Mesothelial cell of epicardium (in vitro differentiated cells): Measurements from ENCODE around the gene GLI2. TPM values are rescaled to one million over a fixed set of nuclear protein-coding genes. Genes with fewer than 3 reads are reported as not detected.

ENCODE experiments used
- DNase-seq, 2 experiments: peaks; one replicate each; pipeline ENCODE4 v3.0.0; 2021; ENCODE audit warnings: low spot score in 2 of 2; ENCODE audit not compliant: unreplicated experiment in 2 of 2
- H3K27ac Mint-ChIP-seq: 2 replicates; pipeline ENCODE4 v1.8.0; 2021; ENCODE audit warnings: mixed read lengths
- H3K27me3 Mint-ChIP-seq: 2 replicates; pipeline ENCODE4 v1.8.0; 2021; ENCODE audit warnings: low read depth, mixed read lengths
- H3K36me3 Mint-ChIP-seq: 2 replicates; pipeline ENCODE4 v1.8.0; 2021; ENCODE audit warnings: mixed read lengths
- H3K4me1 Mint-ChIP-seq: 2 replicates; pipeline ENCODE4 v1.8.0; 2021; ENCODE audit warnings: mixed read lengths
- H3K4me3 Mint-ChIP-seq: 2 replicates; pipeline ENCODE4 v1.8.0; 2021; ENCODE audit warnings: mild to moderate bottlenecking, moderate library complexity, mixed read lengths
- H3K9me3 Mint-ChIP-seq: 2 replicates; pipeline ENCODE4 v1.8.0; 2021; ENCODE audit warnings: mixed read lengths
- total RNA-seq: library from RNA; stranded (reverse); gene quantifications from 3 replicates; pipeline ENCODE4 v1.2.1, GENCODE V29; 2021
- TF ChIP-seq, protein P1 (sequence below): fragments of 200-600 bp; sonication (generic); IDR thresholded peaks from one replicate; pipeline ENCODE4 v1.5.0; 2021; ENCODE audit warnings: antibody characterized with exemption; ENCODE audit not compliant: unreplicated experiment

The GLI2 gene
- total RNA-seq, 1 donor from 2014 or later = 67.0 TPM

DNA sequence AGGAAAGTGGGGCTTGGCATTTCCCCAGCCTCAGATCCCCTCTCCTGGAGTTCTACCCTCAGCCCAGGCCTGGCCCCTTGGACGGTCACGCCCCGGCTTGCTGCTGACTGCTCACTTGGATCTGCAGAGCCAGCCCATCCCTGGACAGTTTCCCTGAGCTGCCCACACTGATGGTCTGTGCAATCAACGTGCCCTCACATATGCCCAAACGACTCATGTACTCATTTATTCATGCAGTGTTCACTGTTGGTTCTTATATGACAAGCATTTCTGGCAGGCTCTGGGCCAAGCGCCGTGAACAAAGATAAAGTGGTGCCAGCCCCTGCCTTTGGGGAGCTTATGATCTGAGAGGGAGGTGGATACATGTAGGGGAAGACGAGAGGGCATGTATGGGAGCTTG lies 20.3 kb upstream of the GLI2 start:
- no peak overlapping the region for H3K4me3 Mint-ChIP-seq
- H3K9me3 Mint-ChIP-seq = no peaks in the 10 kb centered on the region
- TF ChIP-seq, protein P1, sequence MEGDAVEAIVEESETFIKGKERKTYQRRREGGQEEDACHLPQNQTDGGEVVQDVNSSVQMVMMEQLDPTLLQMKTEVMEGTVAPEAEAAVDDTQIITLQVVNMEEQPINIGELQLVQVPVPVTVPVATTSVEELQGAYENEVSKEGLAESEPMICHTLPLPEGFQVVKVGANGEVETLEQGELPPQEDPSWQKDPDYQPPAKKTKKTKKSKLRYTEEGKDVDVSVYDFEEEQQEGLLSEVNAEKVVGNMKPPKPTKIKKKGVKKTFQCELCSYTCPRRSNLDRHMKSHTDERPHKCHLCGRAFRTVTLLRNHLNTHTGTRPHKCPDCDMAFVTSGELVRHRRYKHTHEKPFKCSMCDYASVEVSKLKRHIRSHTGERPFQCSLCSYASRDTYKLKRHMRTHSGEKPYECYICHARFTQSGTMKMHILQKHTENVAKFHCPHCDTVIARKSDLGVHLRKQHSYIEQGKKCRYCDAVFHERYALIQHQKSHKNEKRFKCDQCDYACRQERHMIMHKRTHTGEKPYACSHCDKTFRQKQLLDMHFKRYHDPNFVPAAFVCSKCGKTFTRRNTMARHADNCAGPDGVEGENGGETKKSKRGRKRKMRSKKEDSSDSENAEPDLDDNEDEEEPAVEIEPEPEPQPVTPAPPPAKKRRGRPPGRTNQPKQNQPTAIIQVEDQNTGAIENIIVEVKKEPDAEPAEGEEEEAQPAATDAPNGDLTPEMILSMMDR = no peak
- no peaks in the 10 kb centered on the region for H3K36me3 Mint-ChIP-seq
- peaks cover 17% of the 10 kb centered on the region for H3K4me1 Mint-ChIP-seq
- no peak for DNase-seq
- H3K27me3 Mint-ChIP-seq = peaks cover 19% of the 10 kb centered on the region
- H3K27ac Mint-ChIP-seq = no peak overlapping the region

DNA sequence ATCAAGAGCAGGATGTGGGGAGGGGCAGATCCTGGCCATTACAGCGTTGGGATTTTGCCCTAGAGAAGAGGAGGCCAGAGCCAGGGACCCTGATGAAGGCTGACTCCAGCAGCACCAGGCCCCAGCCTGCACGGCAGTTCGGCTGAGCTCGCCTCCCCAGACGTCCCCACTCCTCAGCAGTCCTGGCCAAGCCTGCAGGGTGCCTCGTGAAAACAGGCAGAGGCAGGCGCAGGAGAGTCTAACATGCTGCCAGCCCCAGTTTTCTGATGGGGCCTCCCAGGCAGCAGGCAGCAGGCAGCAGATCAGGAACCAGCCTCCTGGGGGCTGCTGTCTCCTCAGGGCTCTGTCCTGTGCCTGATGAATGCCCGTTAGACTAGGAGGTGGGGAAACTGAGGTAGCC lies 19.7 kb upstream of the GLI2 start:
- Mint-ChIP-seq H3K36me3 (no peaks in the 10 kb centered on the region), H3K4me1 (peaks cover 17% of the 10 kb centered on the region), H3K27ac (no peak overlapping the region), H3K4me3 (no peak overlapping the region), H3K9me3 (no peaks in the 10 kb centered on the region), H3K27me3 (peaks cover 14% of the 10 kb centered on the region)
- TF ChIP-seq, protein P1 = no peak
- no peak for DNase-seq

DNA sequence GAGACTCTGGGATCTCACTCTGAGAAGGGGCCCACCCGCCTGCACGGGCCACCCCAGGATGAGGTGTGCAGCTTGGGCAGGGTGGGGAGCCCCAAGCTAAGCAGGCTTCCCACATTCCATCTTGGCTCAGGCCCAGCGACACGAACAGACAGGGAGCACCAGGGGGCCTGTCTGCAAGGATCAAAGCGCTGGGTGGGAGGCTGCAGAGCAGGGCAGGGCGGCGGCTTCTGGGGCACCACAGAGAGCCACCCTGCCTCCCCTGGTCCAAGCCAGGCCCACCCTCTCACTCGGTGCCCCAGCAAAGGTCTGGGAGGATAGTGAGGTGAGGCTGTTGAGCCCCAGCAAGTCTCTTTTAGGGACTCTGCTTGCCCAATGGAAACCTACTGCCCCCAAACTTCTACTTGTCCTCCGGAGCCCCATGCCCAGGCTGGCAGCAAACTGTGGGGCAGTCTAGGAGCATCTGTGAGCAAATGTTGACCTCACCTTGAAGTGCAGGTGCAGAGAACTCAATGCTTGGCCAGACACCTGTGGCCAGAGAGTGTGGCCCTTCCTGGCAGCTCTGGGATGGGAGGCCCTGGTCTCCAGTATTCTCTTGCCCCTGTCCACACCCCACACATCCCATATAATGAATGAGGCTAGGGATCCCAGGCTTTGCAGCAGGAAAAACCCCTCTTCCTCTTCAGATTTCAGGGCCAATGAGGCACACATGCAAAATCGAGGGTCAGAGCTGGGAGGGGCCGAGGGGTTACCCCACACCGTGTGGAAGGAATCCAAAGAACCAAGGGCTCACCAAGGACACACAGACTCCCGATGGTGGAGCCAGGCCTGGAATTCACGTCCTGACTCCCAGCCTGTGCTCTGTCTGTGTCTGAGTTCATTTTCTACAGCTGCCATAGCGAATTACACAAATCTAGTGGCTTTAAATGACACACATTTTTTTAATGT lies 18.8 kb upstream of the GLI2 start:
- H3K36me3 Mint-ChIP-seq = no peaks in the 10 kb centered on the region

DNA sequence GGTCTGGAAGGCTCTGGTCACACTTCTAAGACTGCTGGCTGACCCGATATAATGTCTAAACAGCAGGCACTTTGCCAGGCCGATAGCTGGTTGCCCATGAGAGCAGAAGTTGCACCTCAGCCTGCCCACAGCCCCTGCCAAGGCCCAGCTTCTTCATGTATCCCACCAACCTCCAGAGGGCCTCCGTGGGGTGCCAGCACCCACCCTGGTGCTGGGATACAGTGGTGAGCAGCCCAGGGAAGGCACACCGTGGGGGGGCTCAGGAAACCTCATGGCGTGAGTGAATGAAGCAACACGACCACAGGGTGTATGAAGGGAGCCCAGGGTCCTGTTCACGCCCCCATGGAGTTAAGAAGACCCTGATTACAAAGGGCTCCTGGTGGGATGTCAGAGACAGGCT lies 16.2 kb upstream of the GLI2 start:
- H3K27me3 Mint-ChIP-seq = no peaks in the 10 kb centered on the region
- no peak overlapping the region for H3K27ac Mint-ChIP-seq
- H3K4me3 Mint-ChIP-seq = no peak overlapping the region
- peaks cover 21% of the 10 kb centered on the region for H3K4me1 Mint-ChIP-seq
- H3K36me3 Mint-ChIP-seq = no peaks in the 10 kb centered on the region
- DNase-seq = no peak
- TF ChIP-seq, protein P1 = no peak
- peaks cover 5% of the 10 kb centered on the region for H3K9me3 Mint-ChIP-seq

More for the DNA sequence above, 18.8 kb upstream of the GLI2 start:
- Mint-ChIP-seq H3K27me3 (peaks cover 4% of the 10 kb centered on the region), H3K4me1 (peaks cover 17% of the 10 kb centered on the region), H3K4me3 (no peak overlapping the region), H3K27ac (no peak overlapping the region), H3K9me3 (no peaks in the 10 kb centered on the region)
- TF ChIP-seq, protein P1 = no peak
- no peak for DNase-seq

DNA sequence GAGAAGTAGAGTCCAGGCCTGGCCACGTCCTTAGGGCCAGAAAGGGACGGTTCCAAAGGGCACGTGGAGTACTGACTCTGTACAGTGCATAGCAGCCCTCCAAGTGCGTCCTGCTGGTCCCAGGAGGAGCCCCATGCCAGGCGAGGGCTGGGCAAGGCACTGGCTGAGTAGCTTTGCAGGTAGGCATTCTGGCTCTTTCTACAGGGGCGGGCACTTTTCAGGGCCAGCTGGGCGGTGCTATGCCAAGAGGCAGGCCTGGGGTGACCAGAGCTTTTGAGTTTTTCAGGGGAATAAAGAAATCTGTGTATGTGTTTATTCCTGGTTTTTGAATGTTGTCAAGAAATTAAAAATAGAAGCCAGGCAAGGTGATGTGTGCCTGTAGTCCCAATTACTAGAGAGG lies 15.4 kb upstream of the GLI2 start:
- TF ChIP-seq, protein P1 = no peak
- no peak for DNase-seq
- H3K27ac Mint-ChIP-seq = no peak overlapping the region

More for the DNA sequence above, 15.4 kb upstream of the GLI2 start:
- no peaks in the 10 kb centered on the region for H3K36me3 Mint-ChIP-seq
- H3K9me3 Mint-ChIP-seq = peaks cover 10% of the 10 kb centered on the region
- H3K4me3 Mint-ChIP-seq = no peak overlapping the region
- H3K4me1 Mint-ChIP-seq = peaks cover 21% of the 10 kb centered on the region
- H3K27me3 Mint-ChIP-seq = no peaks in the 10 kb centered on the region
